HG03520 (cell line): ENCODE measurements around the gene ALCAM.

Source experiments
- ATAC-seq: cut with Tn5 transposase; IDR thresholded peaks from one replicate; pipeline ENCODE4 v1.9.1; 2021; ENCODE audit warnings: mild to moderate bottlenecking, moderate library complexity; ENCODE audit not compliant: unreplicated experiment

Gene ALCAM

DNA sequence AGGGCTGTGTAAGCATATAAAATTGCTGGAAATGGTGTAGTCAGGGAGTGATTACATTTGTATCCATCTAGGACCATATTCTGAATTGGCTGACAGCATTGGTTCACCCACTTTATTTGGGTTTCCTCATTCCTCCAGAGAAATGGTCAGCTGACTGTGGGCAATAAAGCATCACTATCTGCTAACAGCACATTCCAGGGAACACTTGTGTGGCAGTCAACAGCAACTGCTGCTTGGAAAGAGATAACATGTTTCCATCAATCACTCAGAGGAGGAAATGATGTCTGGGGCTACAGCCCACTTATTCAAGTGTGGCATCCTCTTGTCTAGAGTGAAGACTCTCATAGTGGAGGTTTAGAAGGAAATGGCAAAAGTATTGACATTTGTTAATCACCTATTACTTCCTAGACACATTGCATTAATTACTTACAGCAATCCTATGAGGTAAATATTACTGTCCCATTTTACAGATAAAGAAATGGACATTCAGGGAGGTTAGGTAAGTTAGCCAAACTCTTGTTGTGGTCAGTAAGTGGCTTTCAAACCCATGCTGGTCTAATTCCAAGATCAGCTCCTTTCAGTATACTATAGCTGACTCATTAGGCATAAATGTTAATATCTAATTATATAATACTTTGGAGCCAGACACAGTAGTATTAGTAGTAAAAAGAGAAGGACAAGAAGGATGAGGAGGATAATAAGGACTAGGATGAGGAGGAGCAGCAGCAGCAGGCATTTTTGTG, 247.8 kb downstream of the ALCAM start:
- ATAC-seq = no peak

DNA sequence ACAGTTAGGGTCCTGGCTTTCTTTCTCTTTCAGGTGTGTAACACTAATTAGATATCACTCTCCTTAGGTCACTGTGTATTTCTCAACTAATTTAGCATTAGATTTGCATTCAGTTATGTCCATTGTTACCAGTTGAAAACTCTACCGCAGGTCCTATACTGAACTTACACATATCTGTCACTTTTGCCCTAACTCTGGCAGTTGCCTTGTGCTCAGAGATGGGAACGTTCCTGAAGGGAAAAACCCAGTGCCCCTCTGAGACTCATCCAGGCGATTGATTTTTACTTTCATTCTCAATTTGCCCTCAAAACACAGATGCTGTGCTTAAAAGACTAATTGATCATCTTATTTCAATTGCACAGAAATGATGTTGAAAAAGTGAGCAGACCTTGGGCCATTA, 249.1 kb downstream of the ALCAM start:
- ATAC-seq = no peak

DNA sequence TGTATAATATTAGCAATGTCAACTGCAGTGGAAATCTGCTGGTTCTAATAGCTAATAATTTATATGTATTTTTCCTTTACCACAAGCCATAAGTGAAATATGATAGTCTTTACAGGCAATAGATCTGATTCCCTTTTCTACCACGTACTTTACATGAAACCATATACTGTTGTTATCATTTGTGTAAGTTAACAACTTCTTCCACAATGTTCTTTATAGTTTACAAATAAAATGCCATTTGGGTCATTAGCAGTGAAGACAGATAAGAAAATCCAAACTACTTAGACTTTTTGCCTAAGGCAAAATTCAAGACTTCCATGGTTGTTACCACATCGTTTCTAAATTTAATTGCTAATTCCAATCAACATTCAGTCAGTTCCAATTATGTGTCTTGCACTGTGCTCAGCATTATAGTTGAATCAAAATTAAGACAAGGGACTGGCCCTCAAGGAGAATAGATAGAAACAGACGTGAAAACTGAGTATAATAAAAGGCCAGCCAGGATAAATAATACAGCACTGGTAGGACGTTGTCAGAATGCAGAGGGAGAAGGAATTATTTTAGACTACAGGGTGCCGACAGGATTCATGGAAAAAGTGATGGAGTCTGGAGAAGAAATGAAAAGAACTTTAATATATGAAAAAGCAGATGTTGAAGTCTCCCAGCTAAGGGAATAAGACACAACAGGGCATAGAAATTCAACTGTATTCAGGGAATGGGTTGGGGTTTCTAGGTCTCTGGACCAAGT, 249.8 kb downstream of the ALCAM start:
- no peak for ATAC-seq

DNA sequence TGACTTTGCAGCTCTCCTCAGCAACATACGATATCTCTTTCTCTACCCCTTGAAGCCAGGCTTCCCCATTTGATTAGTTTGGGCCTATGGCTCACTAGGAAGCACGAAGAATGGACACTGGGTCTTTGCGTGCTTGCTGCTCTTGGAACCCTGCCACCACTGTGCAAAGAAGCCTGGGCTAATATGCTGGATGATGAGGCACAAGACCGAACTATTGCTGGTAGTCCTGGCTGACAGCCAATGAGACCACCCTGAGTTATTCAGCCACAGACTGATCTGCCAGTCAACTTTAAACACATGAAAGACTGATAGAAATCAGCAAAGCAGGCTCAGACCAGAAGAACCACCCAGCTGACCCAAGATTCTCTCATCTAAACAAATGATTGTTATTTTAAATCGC, 251.8 kb downstream of the ALCAM start:
- no peak for ATAC-seq

DNA sequence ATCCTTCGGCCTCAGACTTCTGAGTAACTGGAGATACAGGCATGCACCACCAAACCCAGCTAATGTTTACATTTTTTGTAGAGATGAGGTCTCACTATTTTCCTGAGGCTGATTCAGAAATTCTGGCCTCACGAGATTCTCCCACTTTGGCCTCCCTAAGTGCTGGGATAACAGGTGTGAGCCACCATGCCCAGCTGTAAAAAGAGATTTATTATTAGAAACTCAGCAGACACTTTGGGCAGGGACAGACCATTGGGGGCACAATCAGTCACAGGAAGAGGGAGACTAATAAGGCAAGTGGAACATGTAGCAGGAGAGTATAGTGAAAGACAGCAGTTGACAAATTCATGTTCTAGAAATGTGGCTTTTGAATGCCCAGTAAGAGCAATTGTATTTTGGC, 252.9 kb downstream of the ALCAM start:
- ATAC-seq = no peak

DNA sequence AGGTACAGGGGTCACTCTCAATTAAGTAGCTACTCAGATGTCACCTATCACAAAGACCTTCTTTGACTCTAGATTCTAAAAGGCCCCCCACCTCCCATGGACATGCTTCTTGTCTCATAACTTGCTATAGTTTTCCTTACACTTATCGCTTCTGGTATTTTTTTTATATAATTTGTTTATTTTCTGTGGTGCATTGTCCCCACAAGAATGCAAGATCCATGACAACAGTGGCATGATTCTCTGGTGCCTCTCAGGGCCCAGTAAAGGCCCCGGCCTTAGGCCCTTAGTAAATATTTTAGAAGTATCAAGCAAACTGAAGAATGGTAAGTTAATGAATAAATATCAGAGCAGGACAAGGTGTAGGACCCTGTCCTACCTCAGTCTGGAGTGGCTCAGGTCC, 253.5 kb downstream of the ALCAM start:
- no peak for ATAC-seq

DNA sequence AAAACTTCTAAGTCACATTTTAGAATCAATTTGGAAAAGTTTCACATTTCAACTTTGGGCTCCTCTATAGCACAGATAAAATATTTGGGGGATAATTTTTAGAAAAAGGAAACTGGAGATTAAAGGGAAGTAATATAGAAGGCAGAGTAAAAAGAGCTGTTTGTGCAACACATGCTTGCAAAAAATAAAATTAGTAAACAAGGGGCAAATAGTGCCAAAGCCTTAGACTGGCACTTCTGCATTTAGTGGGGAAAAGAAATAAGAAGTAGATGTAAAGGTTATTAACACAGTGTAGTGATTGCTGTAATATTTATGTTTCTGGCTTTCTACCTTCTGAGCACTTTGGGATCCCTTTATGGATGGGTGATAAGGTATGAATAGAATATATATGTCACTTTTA, 255.5 kb downstream of the ALCAM start:
- no peak for ATAC-seq
